Body of pancreas (tissue), 4 donors: Measurements from ENCODE around the gene NRCAM.

Source experiments
- POLR2A ChIP-seq, 3 donors: fragments of 450-650 bp; IDR thresholded peaks; one replicate each; pipeline ENCODE4 v1.6.1; 2016; ENCODE audit warnings: antibody characterized with exemption in 3 of 3, mild to moderate bottlenecking in 2 of 3
- TF ChIP-seq, protein P1 (sequence below), 7 experiments: fragments of 450-650 bp in 4 of 7; fragments of 200-600 bp in 3 of 7; sonication (generic) in 3 of 7; IDR thresholded peaks; one replicate each; pipeline ENCODE4 v1.5.1; 2016 to 2019; ENCODE audit warnings: antibody characterized with exemption in 7 of 7

DNA sequence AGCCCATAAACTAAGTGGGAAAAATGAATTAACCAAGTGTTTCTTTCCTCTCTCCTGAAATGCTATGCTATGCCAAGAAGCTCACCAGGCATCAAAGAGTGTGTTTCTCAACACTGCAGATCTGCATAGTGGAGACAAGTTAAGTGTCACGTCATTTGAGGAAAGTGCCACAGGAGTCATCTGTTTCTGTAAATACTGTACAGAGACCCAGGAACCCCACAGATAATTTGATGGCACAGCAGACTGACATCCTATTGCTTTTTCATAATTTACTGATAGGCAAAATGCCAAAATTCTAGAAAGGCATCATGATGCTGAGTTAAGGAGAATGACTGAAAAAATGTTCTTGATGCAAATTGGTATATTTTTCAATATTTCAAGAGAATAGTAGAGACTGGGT lies 124.3 kb downstream of the NRCAM start:
- TF ChIP-seq, protein P1, sequence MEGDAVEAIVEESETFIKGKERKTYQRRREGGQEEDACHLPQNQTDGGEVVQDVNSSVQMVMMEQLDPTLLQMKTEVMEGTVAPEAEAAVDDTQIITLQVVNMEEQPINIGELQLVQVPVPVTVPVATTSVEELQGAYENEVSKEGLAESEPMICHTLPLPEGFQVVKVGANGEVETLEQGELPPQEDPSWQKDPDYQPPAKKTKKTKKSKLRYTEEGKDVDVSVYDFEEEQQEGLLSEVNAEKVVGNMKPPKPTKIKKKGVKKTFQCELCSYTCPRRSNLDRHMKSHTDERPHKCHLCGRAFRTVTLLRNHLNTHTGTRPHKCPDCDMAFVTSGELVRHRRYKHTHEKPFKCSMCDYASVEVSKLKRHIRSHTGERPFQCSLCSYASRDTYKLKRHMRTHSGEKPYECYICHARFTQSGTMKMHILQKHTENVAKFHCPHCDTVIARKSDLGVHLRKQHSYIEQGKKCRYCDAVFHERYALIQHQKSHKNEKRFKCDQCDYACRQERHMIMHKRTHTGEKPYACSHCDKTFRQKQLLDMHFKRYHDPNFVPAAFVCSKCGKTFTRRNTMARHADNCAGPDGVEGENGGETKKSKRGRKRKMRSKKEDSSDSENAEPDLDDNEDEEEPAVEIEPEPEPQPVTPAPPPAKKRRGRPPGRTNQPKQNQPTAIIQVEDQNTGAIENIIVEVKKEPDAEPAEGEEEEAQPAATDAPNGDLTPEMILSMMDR (IDR thresholded peaks at IDR 0.05), result no peak
- no peak for TF ChIP-seq POLR2A (IDR thresholded peaks at IDR 0.05)
